Iris pigment epithelial cell (primary cell): Measurements from ENCODE around the gene ACTL7B.
A peak's percentile ranks its signal among the peaks of the same experiment; 100 is the strongest.
"Not testable (repeated sequence)": the region's sequence is repeated elsewhere in the genome, so short reads cannot be mapped to it uniquely, and the experiment has no call there.

Experiments used
- DNase-seq: peaks from one replicate; pipeline ENCODE4 v3.0.0-alpha.2; 2011; ENCODE audit warnings: low read depth

The ACTL7B gene

DNA sequence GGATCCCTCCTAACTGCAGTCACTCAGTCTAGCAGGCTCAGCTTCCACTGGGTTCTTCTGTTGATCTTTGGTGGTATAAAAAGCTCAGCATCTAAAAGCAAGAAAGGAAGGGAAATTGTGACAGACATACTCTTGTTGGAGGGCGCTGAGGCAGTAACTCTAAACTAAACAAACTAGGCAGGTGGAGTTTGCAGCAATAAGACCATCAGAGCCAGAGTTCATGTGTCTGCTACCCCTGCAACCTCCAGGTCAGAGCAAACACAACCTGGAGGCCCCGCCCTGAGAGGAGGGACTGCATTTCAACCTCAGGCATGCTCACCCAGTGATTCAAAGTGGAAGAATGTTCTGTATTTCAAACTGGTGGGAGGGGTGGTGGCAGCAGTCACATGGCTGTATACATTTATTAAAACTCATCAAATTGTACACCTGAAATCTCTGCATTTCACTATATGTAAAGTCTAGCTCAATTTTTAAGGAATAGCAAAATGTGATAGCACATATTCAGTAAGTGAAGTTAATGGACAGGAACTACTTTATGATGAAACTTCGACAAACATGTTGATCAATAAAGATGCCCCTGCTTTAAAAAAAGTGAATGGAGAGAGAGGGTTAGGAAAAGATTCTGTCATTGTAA, 13.4 kb upstream of the ACTL7B start:
- DNase-seq, result peak; percentile 82

DNA sequence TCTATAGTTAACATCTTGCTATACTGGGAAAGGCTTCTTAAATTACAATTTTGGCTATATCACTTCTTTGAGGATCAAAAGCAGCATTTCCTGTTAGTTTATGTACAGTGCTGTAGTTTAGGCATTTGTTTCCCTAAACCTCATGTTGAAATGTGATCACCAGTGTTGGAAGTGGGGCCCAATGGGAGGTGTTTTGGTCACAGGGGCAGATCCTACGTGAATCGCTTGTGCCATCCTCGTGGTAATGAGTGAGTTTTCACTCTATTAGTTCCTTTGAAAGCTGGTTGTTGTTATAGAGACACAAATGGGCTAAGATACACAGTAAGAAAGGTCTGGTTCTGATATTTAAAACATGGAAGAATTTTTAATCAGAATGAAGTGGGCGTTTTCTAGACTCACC, 12.0 kb upstream of the ACTL7B start:
- no peak for DNase-seq

- DNase-seq, result no peak
These were observed 11.3 kb upstream of the ACTL7B start for GRCh38 chr9:108867116-108867515.

DNA sequence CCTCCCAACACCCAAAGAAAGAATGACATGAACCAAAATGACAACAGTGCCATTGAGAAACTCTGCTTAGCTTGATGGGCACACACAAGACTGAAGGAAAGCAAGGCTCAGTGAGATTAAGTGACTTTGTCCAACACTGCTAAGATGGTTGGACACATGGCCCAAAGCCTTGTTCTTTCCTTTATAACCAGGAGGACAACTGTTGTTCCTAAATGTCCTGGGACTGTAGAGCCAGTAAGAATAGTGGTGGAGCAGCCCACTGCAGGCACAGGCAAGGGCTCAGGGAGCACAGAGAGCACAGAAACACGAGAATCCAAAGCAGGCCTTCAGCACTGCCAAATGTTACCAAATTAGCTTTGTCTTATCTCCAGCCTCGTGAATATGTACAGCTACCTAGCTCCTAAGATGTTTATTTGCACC, 10.2 kb upstream of the ACTL7B start:
- no peak for DNase-seq

DNA sequence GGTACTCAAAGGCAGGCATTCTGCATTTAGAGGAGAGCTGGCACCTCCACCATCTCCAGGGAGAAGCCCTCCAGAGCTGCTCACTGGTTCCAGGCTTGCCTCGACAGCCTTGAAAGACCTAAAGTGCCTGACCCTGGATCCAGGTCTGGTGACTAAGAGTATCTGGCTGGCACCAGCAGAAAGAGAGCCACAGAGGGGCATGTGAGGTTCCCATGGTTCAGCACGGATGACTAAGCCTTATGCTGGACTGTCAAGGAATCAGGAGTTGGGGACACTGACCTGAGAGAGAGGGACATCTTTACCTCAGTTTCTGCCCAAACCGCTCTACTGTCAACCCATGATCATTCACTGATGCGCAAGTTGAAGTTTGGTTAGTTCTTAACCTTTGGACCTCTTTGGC, 9.3 kb upstream of the ACTL7B start:
- DNase-seq, result no peak

DNA sequence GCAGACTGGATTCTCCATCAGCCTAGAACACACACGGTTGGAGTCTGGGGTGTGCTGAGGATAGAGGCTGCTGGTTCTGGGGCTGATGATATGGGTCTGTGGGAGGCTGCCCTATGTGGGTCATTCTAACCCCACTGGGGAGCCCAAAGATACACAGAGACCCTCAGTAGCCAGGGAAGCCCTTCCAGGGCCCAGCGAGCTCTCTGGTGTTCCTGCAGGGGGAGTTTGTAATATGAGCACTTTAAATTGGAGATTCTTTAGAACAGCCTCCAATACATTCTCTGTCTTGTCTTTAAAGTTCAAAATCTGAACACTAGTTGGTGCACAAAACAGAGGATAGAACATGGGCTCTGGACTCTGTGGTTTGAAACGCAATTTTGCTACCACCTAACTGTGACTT, 8.7 kb upstream of the ACTL7B start:
- DNase-seq, result no peak

DNA sequence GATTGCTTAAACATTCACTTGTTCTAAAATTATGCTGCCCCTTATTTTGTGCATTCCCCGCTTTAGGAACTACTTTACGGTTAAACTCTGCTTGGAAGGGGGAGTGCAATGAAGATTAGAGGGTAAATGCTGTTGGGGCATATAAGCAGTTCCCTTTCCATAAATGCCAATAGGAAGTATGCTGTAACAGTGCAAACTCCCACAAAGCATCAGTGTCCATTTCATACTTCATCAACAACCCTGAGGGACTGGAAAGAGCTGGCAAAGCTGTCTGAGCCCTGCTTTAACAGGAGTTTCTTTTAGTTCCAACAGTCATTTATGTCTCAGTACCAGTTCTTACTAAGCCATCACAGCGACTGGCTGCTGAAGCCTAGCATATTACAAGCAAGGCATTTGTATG, 8.1 kb upstream of the ACTL7B start:
- no peak for DNase-seq

- no peak for DNase-seq
These were observed 6.2 kb upstream of the ACTL7B start, which contains the start of gene ACTL7A for GRCh38 chr9:108861997-108862396. TSS of gene ACTL7A (plus strand) at chr9:108862266. CDS start at chr9:108862323, 57 bp downstream.

- DNase-seq, result no peak
These were observed 5.7 kb upstream of the ACTL7B start for GRCh38 chr9:108861464-108861863.

- no peak for DNase-seq
These were observed 5.0 kb upstream of the ACTL7B start for GRCh38 chr9:108860764-108861163.

DNA sequence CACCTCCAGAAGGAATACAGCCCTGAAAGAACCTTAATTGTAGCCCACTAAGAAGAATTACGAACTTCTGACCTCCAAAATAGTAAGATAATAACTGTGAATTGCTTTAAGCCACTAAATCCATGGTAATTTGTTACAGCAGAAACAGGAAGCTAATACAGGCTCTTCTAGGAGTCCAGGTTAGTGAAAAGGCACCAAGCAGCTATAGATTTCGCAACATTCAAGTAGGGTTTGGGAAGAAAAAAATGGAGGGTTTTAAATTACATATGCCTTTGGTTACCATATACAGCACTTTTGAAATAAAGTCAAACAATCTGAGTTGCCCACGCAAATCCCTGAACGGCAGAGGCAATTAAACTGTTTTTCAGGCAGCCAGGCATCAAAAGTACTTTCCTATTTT, 4.6 kb upstream of the ACTL7B start:
- peak; percentile 50 for DNase-seq

GRCh38 chr9:108859459-108860114, 3.8 kb upstream of the ACTL7B start:
- no peak for DNase-seq

DNA sequence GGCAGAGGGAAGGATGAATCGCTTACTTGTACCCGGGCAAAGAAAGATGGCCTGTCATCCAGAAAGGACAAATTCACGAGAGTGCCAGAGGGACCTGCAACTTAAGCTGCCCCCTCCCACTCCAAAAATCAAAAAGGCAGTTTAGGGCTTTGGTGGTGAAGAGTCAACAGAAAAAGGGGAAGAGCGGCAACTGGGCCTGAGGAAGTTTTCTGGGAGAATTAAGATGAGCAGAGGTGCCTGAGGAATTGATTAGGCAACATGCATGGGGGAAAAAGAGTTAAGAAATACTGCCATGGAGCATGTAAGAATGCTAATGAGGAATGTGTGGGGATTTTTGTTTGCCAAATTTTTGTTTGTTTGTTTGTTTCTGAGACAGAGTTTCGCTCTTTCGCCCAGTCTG, 1.8 kb upstream of the ACTL7B start:
- no peak for DNase-seq

DNA sequence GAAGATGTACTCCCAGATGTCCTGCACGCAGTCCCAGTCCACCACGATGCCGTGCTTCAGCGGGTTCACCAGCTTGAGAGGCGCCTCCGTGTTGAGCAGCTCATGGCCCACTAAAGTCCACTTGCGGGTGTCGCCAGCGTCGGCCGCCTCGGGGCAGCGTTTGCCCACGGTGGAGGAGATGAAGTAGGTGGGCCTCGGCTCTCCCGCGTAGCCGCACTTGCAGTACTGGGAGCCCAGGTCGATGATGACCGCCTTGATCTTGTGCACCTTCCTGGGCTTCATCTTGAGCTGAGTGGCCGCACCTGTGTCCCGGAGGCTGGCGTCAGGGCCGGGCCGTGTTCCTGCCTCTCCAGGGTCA, 278 bp downstream of the ACTL7B start:
- no peak for DNase-seq

DNA sequence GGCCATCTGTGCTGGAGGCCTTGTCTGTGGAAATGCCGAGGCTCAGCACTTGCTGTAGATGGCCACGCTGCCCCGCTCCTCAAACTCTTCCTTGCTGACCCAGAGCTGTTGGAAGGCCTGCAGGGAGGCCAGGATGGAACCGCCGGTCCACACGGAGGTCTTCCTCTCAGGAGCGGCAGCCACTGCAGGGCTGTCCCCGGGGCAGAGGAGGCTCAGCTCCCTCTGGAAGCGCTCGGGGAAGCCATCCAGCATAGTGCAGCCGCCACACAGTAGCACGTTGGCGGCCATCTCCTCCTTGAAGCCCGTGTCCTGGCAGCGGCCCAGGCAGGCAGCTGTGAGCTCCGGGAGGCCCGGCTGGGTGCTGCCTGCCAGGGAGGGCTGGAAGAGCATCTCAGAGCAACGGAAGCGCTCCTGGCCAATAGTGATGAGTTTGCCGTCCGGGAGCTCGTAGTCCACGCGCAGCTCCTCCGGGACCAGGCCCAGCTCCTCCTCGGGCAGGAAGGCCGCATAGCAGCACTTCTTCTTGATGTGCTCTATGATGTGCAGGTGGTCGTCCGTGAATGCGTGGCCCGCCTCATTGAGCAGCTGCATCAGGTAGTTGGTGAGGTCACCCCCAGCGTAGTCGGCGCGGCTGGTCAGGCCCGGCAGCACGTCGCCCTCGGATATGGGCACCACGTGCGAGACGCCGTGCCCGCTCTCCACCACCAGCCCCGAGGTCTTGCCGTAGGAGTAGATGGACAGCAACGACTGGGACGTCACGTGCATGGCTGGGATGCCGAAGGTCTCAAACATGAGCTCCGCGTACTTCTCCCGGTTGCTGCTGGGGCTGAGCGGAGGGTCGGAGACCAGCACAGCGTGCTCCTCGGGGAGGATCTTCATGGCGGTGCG, 901 bp downstream of the ACTL7B start:
- DNase-seq, result no peak

GRCh38 chr9:108854094-108854493, 1.7 kb downstream of the ACTL7B start:
- DNase-seq, result no peak

GRCh38 chr9:108852079-108852478, 3.7 kb downstream of the ACTL7B start:
- DNase-seq, result no peak

DNA sequence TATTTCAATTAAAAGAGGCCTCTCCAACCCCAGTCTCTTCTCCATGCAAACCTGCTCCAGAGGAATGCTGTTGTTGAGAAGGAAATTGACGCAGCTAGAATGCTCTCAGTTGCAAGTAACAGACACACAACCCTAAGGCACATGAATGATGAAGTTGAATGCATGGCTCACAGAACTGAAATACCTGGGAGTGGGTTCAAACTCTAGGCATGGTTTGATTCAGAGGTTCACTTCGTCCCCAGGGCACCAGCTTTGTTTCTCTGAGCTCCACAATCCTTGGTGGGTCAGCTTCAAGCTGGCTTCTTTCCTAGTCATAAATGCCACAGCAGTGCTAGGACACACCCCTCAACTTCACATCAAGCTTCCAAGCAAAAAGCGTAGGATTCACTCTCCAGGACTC, 4.6 kb downstream of the ACTL7B start:
- DNase-seq, result no peak

GRCh38 chr9:108850293-108850897, 5.4 kb downstream of the ACTL7B start:
- peak; percentile 58 for DNase-seq

GRCh38 chr9:108848296-108848695, 7.5 kb downstream of the ACTL7B start:
- DNase-seq, result not testable (repeated sequence)

- no peak for DNase-seq
These were observed 9.8 kb downstream of the ACTL7B start for GRCh38 chr9:108845947-108846346.

DNA sequence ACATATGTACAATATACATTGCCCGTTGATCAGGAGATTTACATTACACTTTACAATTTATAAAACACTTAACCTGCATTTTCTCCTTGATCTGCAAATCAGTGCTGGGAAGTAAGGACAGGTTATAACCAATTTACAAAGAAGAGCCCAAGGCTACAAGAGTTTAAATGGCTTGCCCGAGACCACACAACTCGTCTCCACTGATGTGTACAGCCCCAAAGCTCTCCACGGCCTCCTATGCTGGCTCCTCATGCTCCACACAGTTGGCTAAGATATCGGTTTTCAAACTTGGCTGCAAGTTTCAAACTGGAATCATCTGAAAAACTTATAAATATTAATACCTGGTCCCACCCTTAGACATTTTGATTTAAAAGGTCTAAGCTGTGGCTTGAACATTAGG, 10.3 kb downstream of the ACTL7B start:
- no peak for DNase-seq

DNA sequence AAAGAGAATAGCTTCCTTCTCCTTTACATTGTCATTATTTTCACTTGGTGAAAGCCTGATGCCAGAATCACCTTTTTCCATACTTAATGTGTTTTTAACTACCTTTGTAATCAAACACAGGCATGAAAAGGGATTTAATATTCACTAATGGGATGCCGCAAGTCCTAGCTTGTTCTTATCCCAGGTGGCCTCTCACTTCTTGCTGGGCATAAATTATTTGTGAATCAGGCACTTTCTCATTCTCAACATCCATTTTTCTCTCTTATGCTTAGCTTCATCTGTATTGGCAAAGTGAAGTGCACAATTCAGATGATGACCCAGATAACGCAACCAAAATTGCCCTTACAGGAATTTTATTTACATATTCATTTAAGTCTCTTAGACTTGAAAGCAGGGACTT, 10.9 kb downstream of the ACTL7B start:
- no peak for DNase-seq
